ENCODE results near the gene TNIK.

Gene TNIK

DNA sequence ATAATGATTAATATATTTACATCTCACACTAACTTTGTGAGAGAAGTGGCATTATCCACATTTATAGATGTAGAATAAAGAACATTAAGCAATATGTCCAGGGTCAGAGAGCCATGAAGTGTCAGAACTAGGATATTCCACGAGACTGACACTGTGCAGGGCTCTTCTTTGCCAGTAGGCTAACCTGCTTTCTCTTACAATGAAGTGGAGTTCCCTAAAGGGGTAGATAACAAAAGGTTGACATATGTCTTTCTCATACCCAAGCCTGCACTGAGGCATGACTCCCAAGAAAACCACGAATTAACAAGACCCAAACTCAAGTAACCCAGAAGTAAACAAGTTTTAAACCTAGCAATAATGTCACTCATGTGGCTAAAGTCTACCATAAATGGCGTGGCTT is 242.1 kb downstream of the TNIK start:
- DNase-seq: no peak

DNA sequence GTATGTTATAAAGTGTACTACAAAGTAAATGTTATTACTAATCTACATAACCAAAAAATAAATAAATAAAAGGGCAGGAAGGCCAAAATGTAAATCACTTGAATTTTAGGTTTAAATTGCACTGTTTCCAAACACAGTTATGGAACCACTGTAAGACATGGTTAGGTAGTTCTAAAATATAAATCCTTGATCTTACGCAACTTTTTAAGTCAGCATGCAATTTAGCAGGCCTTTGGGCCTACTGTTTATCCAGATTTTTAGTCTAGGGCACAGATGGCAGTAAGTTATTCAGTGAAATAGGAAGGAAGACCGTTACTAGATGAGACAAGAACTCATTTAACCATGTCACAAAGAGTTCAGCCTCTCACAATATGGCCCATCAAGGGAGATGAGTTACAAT is 246.3 kb downstream of the TNIK start:
- DNase-seq: no peak

DNA sequence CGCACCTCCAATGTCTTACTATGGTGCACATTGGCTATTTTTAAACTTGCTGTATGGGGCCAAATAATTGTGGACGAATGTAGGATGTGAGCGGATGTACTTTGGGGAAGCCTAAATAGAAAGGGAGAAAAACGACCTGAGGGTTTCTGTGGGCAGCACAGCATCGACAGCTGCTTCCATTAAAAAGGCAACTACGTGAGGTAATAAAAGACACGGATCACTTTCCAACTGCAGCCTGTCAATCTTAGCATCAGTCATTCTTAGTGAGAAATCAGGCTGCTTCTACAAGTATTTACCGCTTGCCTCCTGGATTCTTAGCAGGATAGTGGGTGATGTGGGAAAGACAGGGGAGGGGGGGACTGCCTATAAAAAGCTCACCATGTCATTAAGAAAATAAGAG is 247.0 kb downstream of the TNIK start:
- no peak for DNase-seq

DNA sequence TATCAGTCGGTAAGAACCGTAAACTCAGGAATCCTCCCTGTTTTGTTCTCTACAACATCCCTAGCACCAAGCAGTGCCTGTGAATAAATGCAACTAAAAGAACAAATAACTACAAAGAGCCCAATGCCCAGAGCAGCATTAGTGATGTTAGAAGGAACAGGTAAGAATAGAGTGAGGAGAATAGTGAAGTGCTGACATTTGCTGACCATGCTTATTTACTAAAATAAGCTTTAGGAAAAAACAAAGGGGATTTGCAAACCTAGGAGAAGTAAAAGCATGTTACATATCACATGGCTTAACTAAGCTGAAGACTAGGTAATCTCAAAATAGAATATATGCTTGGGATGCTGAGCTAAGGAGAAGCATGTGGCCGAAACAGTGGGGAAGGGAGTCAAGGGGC is 247.6 kb downstream of the TNIK start:
- no peak for DNase-seq

DNA sequence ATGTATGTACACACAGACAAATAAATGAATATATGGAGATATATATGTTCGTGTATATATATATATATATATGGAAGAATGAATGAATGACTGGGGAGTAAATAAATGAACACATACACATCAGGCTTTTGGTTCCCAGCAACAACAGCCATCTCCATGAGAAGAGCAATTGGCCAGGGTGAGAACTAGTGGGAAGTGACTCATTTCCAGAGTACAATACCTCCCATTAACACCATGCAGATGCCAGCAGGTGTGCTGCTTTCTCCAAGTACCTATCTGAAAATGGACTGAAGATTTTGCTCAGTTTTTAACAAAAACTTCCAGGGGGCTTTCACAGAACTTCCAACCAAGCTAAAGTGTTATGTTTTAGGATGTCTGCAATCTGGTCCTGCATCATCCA is 253.9 kb downstream of the TNIK start:
- DNase-seq: no peak

DNA sequence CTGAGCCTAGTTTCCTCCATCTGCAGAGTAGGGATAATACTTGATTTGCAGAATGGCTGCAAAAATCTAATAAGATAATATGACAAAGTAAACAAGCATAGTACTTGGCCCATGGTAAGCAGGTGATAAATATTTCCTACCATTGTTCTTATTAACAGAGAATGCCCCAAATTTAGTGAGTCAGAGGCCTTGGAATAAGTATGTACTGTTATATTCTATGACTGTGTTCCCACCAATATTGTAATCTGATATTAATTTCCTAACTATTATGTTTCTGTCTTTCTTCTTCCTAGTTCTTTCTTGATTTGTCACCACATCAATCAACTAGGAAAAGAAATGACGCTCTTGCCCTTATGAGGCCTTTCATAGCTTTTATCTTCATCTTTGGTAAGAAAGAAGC is 255.3 kb downstream of the TNIK start:
- DNase-seq: no peak

DNA sequence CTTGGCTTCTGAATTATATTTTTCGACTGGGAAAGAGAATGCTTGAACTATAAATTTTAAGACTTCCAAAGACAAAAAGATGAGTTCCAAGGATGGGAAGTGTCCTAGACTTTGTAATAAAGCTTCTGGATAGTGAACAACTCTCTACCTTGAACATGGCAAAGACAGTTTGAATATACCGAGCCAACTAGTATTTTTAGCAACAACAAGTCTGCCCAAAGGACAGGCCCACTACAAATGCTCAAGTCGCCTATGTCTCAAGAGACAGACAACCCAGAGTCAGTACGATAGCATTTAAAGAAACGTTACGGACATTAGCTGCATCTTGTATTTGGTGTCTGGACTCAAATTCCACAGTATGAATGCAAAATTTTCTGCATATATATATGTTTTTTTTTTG is 258.4 kb downstream of the TNIK start:
- no peak for DNase-seq

DNA sequence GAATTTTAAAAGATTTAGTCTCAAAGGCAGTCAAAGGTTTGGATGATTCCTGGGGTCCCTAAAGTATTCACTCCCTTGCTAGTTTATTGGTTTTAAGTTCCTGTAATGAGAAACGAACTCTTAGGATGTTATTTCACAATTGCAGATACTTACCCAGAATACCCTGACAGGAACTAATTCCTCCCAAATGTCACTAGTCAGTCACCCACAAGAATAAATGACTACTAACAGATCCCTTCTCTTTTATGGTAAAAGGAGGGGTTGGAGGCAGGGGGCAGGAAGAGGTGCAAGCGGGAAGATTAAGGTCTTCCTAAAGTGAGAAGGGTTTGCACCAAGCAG is 259.5 kb downstream of the TNIK start:
- DNase-seq: peak; percentile 46

DNA sequence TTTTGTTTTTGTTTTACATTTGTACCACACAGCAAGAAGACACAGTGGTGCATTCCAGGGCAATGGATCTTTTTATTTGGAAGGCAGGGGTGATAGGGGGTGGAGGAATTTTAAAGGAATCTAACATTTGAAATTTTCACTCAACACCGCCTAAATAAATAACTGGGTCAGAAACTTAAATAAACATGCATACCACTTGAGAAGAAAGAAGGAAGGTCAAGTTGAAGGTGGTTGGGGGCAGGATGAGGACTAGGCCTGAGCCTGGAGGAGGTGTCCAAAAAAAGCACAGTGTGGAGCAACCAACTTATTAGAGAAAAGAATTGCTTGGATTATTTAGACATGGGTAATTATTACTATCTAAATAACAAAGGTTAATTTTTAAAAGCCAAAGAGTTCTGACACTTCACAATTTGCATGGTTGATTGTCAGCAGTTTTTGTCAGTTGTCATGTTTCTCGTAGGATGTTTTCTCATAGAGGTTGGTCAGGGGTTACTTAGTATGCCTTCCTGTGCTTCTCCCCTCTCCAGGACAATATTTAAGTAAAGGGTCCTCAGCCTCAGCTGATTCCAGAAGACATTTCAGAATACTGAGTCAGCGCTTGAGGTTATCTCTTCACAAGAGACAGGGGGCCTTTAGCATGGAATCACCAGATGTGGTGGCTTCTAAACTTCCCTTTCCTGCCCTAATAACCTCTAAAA is 260.0 kb downstream of the TNIK start:
- DNase-seq: no peak

DNA sequence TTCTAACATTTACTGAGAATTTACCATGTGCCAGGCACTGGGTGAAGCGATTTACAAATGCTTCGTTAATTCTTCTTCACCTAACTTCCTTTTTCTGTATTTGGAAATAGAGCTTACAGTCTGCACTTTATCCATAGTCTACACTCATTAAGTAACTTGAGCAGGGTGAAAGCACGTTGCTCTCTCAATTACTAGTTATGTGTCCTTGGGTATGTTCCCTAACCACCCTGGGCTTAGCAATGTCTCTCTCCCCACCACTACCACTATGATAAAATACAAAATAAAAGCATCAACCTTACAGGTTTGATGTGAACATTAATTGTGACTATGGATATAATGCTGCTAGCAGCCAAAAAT is 260.8 kb downstream of the TNIK start:
- DNase-seq: peak; percentile 11

DNA sequence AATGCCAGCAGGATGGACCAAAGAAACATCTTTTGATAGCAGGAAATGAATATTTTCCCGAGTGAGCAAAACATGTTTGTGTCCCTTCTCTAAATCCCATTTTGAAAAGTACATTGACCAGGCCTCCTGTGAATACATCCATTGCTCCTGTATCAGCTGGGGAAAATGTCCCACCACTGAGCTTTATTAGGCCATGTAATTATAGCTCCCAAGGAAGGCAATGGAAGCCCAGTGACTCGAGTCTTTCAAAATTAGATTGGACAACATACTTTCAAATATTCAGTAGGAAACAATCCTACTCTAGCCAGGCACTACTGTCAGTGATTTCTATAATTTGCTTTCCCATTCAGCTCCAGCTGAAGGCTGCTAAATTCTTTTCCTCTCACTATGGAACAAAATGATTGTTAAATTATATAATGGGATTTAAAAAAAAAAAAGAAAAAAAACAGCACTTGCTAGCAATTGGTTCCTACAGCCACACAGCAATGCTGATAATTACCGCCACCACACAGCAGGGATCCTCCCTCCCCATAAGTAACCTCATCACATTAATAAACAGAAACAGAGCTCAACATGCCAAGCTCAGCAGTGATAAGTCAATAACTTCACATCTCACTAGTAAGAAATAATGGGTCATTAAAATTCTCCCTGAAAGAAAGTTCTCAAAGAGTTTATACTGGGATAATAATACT is 261.3 kb downstream of the TNIK start:
- DNase-seq: peak; percentile 18

DNA sequence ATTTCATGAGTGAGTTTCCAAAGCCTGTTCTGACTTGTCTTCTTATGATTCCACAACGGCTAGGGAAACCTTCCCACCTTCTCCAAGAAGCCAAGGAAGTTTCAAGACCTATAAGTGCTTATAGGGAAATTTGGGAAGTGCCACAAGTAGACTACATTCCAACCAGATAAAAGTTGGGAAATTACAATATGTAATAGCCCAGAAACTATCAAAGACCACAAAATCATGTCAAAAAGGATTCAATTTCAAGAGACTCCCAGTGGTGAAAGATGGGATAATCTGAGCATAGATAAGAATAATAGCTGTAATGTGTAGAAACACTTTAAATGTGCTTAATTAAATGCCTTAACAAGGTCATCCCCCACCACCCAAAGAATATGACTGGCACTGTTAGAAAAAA is 264.5 kb downstream of the TNIK start:
- DNase-seq: peak; percentile 17

DNA sequence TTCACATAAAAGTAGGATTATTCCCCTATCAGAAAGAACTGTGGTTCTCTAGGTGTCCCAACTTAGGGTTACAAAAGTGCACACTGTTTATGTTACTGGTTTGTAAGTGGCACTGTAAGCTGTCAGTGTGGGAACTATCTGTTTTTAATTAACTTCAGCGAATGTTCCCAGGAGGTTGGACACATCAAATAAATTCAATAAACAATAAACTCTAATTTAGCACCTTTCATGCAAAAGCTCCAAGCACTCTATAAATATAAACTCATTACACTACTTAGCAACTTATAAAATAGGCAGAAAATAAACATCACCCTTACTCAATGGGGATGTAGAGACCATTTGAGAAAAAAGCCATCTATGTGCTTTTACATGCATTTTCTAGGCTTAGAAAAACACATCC is 265.2 kb downstream of the TNIK start:
- DNase-seq: no peak

DNA sequence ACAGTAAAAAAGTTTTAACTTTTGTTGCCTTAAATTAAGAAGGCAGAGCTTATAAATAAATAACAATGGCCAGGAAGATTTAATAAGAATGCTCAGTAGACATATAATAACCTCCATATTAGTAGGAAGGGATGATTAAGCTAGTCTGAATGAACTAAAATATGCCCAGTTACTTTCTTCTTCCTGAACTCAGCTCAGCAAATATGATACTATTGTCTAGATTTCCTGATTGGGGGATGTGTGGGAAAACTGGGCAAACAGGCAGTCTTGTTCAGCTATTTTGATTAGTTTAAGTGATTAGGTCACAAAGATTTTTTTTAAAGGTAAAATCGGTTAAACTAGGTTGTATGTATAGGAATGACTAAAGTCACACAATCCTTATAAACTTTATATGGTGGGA is 266.5 kb downstream of the TNIK start:
- no peak for DNase-seq

DNA sequence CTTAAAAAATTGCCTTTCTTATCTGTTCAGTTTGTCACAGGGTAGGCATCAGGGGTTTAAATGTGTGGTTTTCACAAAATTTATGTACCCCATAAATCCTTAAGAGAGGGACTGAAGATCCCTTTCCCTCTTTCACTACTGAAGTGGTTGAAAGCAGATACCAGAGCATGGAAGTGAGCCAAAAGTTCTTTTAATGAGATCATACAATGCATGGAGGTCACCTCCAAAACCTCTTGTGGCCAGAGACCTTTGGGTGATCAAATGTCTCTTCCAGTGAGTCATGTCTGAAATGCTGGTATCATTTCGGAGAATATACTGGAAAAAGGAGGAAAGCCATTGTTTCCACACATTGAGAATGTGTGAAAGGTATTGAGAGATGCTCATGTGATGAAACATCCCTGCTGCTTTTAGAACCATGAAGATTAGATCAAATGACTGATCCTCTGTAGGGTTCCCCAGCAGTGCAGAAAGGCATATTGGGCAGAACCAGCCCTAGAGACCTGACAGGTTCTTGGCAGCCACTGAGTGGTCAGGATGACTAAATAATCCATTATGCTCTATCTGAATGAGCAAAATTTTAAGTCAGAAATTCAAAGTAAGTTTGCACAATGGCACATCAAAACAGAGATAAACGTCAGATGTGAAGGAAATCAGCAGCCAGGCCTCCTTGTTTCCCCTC is 267.9 kb downstream of the TNIK start:
- peak; percentile 66 for DNase-seq

DNA sequence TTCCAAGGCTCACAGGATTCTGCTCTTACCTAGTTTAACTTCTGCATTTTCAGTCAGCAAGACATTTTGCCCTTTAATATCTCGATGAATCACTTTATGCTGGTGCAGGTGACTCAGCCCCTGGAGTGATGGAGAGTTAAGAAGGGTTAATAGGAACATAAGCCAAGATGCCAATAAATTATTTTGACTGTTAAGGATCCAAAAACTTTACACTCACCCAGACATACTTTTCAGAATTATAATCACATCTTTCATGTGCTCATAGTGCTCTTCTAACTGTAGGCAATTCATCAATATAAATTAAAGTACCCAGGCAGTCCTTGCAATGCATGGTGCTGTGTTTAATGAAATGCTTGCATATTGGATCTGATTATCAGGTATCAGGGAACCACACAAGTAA is 269.5 kb downstream of the TNIK start:
- DNase-seq: peak; percentile 14

DNA sequence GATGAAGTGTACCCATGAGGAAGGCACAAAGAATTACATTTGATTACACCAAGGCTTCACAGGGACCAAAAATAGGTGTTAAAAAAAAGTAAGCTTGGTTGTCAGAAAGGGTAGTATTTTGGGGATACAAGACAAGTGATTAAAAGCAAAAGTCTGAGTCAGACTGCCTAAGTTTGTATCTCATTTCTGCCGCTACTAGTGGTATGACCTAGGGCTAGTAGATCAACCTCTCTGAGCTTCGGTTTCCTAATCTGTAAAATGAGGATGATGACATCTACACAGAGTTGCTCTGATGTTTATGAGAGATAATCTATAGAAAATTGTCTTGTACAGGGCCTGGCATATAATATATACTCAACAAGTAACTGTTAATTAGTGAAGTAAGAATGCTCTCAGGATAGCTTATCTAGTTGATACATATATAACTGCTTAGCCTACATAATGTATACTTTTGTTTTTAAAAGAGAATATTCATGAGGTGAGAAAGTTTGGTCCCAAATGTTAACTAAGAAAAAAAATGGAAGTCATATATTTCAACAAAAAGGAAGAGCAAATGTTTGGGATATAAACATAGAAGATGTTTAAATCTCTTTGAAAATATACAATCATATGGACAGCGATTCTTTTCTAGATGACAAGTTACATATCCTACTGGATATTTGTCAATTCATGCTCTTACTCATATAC is 270.7 kb downstream of the TNIK start:
- no peak for DNase-seq

DNA sequence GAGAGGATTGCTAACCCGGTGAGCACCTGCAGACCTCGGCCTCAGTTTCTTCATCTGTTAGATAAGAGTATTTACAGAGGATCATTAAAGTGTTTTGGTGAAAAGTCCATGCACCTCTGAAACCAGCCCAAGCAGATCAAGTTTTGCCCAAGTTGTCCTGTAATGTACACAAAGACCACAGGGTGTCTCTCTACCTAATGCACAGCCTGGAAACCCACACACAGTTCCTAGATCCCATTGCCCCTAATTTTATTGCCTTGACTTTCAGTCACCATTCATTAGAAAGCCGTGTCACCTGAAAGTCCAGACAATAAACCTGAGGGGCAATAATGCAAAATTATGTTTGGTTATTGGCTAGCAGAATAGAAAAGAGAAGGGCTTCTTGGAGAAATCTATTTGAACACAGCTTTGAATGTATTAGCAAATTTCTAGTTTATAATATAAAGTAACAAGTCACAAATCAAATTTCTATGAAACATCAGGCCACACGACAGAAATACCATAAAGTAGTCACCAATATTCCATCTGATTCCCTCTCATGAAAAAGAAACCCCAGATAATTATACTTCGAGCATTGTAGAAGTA is 272.4 kb downstream of the TNIK start:
- peak; percentile 78 for DNase-seq

DNA sequence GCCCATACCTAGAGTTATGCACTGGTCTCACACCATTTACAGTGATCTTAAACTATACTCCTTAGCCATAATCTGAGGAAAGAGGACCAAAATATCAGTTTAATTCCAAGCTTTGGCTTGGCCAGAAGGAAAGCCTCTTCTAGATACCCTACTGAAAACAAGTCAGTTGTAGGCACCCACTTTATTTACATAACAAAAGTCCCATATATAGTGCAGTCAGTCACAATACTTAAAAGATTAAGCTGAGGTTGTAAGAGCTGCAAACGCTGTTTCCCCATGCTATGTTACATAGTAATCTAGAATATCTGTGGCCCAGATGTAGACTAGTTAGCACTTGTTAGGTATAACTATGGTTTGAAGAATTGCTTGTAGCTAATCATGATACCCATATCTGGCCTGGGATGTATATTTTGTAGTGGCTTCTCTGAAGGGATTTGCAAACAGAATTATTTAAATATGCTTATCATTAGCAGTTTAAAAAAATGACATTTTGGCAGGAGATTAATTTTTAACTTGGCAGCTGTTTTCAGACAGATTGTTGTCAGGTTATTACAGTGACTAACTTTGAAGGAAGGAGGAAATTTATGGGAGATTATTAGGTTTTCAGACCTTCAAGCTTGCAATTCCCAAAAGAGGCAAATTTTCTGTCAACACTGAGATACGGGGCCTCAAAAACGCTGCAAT is 273.2 kb downstream of the TNIK start:
- peak; percentile 20 for DNase-seq

DNA sequence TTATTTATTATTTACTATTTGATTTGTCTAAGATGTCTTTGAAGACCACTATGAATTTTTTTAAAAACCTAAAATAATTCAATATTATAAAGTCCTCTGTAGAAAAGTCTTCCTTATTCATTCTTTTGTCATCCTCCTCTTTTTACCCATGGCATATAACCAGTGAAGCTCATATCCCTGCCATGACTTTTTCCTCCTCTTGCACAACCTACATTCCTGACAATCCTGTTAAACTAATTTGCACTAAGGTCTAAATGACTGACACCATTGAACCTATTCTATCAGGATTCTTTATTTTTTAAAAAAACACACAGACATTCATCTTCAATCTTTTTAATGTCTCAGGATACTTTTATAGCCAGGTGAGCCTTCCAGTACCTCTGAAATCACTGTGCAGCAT is 273.8 kb downstream of the TNIK start:
- no peak for DNase-seq

DNA sequence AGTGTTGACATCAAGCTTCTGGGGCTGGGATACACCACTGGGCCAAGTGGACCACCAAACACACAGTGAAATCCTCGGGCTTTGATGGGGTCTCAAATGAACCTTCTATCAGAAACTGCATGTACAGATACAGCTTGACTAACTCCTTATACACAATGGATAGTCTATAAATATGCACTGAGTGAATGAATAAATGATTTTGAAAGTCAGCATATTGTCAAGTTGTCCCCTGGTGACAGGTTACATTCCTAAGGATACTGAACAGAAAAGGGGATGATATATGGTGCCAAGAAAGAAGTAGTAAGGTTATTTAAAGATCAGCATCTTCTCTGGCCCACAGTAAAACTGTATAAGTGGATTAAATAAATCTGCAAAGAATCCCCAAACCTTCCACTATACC is 274.2 kb downstream of the TNIK start:
- DNase-seq: no peak

DNA sequence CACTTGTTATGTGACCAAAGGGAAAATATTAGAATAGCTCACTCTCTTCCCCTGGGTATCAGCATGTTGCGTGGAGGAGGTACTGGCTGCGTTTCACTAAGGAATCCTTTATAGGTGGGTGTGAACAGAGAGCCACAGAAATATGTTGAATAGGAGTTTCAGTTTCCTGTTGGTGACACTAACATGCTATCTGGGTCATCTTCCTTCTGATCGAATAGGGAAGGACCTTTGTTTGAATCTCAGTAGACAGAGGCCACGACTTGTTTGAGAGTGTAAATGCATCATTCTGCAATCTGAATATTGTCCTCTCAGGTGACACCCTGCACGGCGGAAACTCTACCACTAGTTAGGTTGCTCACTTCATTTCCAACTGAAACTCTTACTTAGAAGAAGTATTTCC is 275.8 kb downstream of the TNIK start:
- no peak for DNase-seq

DNA sequence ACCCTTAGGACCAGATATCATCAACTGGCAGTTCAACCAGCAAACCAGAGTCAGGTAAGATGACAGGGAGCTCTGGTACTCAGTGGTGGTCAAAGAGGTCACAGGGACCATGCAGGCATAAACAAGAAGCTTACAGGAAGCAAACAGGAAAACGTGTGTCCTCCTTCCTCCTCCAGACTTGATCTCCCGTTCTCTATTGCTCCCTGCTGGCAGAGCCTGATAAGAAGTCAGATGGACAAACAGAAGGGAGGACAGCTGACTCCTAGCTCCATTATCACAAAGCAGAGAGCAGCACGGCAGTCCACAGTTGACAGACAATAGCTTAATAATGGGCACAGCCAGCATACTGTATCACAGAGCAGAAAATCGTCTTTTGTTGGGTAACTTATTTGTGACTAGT is 277.2 kb downstream of the TNIK start:
- peak; percentile 91 for DNase-seq

Measured in hematopoietic multipotent progenitor cell treated with erythropoietin and hydrocortisone succinate and interleukin-3 and kit ligand, for 4 days (in vitro differentiated cells).